ENCODE data around the gene TMEM181.

DNA sequence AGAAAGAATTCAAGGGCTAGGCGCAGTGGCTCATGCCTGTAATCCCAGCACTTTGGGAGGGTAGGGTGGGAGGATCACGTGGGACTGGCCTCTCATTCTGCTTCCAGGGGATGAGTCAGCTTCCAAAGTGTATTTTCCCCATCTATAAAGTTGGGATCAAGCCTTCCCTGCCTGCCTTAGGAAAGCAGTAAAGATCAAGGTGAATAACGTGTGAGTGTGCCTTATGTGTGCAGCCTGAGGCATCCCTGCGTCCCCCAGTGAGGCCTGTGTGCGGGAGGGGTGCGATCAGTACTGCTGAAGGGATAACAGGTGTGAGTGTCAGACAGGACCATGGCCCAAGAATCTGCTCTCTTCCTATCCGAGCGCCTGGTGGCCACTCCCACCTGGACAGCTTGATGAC, 26.8 kb downstream of the TMEM181 start:
- TF ChIP-seq, protein P1, sequence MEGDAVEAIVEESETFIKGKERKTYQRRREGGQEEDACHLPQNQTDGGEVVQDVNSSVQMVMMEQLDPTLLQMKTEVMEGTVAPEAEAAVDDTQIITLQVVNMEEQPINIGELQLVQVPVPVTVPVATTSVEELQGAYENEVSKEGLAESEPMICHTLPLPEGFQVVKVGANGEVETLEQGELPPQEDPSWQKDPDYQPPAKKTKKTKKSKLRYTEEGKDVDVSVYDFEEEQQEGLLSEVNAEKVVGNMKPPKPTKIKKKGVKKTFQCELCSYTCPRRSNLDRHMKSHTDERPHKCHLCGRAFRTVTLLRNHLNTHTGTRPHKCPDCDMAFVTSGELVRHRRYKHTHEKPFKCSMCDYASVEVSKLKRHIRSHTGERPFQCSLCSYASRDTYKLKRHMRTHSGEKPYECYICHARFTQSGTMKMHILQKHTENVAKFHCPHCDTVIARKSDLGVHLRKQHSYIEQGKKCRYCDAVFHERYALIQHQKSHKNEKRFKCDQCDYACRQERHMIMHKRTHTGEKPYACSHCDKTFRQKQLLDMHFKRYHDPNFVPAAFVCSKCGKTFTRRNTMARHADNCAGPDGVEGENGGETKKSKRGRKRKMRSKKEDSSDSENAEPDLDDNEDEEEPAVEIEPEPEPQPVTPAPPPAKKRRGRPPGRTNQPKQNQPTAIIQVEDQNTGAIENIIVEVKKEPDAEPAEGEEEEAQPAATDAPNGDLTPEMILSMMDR (IDR thresholded peaks at IDR 0.05; ENCODE audit: insufficient read depth, low read length, poor library complexity, severe bottlenecking) = no peak
- TF ChIP-seq EZH2phosphoT487 (conservative IDR thresholded peaks at IDR 0.05; ENCODE audit: low read length) = no peak

Data from SU-DHL-6 (cell line).